Stromal cell of bone marrow (primary cell): ENCODE data around the gene USP46.

Experiments used
- DNase-seq: peaks from one replicate; pipeline ENCODE4 v3.0.0-alpha.2; 2012; ENCODE audit warnings: low read depth

Gene USP46

GRCh38 chr4:52655506-52655905 lies 3.6 kb downstream of the USP46 start:
- no peak for DNase-seq

GRCh38 chr4:52651996-52652672 lies 7.0 kb downstream of the USP46 start:
- no peak for DNase-seq

- no peak for DNase-seq
These were observed 10.3 kb downstream of the USP46 start for GRCh38 chr4:52648836-52649235.

- no peak for DNase-seq
These were observed 12.4 kb downstream of the USP46 start for GRCh38 chr4:52646741-52647140.

GRCh38 chr4:52646096-52646495 lies 13.0 kb downstream of the USP46 start:
- DNase-seq: no peak

GRCh38 chr4:52645300-52645699 lies 13.8 kb downstream of the USP46 start:
- no peak for DNase-seq

- peak; percentile 17 for DNase-seq
These were observed 15.3 kb downstream of the USP46 start for GRCh38 chr4:52643785-52644244.

GRCh38 chr4:52643190-52643589 lies 15.9 kb downstream of the USP46 start:
- no peak for DNase-seq

GRCh38 chr4:52641854-52642563 lies 17.1 kb downstream of the USP46 start:
- DNase-seq: no peak

GRCh38 chr4:52640808-52641565 lies 18.1 kb downstream of the USP46 start:
- no peak for DNase-seq

GRCh38 chr4:52638717-52639116 lies 20.4 kb downstream of the USP46 start:
- no peak for DNase-seq

GRCh38 chr4:52637116-52637515 lies 22.0 kb downstream of the USP46 start:
- no peak for DNase-seq

- no peak for DNase-seq
These were observed 23.5 kb downstream of the USP46 start for GRCh38 chr4:52635560-52635959.

- DNase-seq: no peak
These were observed 24.0 kb downstream of the USP46 start for GRCh38 chr4:52635130-52635529.

- DNase-seq: no peak
These were observed 25.3 kb downstream of the USP46 start for GRCh38 chr4:52633846-52634245.

GRCh38 chr4:52628974-52629373 lies 30.1 kb downstream of the USP46 start:
- no peak for DNase-seq

GRCh38 chr4:52628543-52628942 lies 30.6 kb downstream of the USP46 start:
- no peak for DNase-seq

GRCh38 chr4:52627876-52628275 lies 31.2 kb downstream of the USP46 start:
- no peak for DNase-seq

- no peak for DNase-seq
These were observed 33.9 kb downstream of the USP46 start for GRCh38 chr4:52625216-52625615.

GRCh38 chr4:52622564-52622963 lies 36.5 kb downstream of the USP46 start:
- no peak for DNase-seq

- no peak for DNase-seq
These were observed 37.5 kb downstream of the USP46 start for GRCh38 chr4:52621567-52621966.

GRCh38 chr4:52619591-52619931 lies 39.5 kb downstream of the USP46 start:
- DNase-seq: no peak
